OCI-LY3 (cell line): ENCODE data around the gene RMP24.

ENCODE experiments used
- EZH2phosphoT487 ChIP-seq: fragments of 200-600 bp; shearing (Covaris generic); IDR thresholded peaks from 2 replicates; pipeline ENCODE4 v1.6.1; 2018; ENCODE audit warnings: antibody characterized with exemption, mixed run types, low read depth
- TF ChIP-seq, protein P1 (sequence below): fragments of 200-600, 300-600 bp; sonication (generic); IDR thresholded peaks from 2 replicates; pipeline ENCODE4 v1.5.1; 2014; ENCODE audit warnings: antibody characterized with exemption, low read length, low read depth

DNA sequence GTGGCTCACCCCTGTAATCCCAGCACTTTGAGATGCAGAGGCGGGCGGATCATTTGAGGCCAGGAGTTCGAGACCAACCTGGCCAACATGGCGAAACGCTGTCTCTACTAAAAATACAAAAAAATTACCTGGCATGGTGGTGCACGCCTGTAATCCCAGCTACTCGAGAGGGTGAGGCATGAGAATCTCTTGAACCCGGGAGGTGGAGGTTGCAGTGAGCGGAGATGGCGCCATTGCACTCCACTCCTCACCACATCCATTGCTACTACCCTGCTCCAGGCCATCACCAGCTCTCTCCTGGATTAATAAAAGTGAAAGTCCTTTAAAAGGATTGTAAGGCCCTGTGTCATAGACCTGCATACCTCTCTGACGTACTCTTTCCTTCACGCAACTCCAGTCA is 1.2 kb downstream of the RMP24 start:
- TF ChIP-seq, protein P1, sequence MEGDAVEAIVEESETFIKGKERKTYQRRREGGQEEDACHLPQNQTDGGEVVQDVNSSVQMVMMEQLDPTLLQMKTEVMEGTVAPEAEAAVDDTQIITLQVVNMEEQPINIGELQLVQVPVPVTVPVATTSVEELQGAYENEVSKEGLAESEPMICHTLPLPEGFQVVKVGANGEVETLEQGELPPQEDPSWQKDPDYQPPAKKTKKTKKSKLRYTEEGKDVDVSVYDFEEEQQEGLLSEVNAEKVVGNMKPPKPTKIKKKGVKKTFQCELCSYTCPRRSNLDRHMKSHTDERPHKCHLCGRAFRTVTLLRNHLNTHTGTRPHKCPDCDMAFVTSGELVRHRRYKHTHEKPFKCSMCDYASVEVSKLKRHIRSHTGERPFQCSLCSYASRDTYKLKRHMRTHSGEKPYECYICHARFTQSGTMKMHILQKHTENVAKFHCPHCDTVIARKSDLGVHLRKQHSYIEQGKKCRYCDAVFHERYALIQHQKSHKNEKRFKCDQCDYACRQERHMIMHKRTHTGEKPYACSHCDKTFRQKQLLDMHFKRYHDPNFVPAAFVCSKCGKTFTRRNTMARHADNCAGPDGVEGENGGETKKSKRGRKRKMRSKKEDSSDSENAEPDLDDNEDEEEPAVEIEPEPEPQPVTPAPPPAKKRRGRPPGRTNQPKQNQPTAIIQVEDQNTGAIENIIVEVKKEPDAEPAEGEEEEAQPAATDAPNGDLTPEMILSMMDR, result no peak
- TF ChIP-seq EZH2phosphoT487, result no peak
